HG03045 (cell line): ENCODE data around the gene KCNMA1.
"Not testable (repeated sequence)": the region's sequence is repeated elsewhere in the genome, so short reads cannot be mapped to it uniquely, and the experiment has no call there.

Experiments used
- ATAC-seq: cut with Tn5 transposase; IDR thresholded peaks from one replicate; pipeline ENCODE4 v1.9.1; 2021; ENCODE audit warnings: mild to moderate bottlenecking, moderate library complexity; ENCODE audit not compliant: unreplicated experiment

KCNMA1 gene

DNA sequence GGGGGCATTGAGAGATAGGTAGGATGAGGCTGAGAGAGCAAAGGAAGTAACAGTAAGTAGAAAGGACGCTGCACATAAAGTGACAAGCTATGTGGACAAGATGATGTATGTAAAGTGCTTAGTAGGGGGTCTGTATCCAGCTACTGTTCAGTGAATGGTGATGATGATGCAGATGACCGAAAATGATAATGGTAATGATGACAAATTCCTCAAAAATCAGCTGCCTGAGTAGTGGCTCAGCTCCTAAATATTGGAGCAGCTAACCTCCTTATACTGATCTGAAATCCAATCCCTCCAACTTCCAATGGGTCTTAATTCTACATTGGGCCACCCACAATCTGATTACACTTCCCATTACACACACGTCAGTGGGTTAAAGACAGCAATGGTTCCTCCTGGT, 27.1 kb upstream of the KCNMA1 start:
- ATAC-seq, result no peak

DNA sequence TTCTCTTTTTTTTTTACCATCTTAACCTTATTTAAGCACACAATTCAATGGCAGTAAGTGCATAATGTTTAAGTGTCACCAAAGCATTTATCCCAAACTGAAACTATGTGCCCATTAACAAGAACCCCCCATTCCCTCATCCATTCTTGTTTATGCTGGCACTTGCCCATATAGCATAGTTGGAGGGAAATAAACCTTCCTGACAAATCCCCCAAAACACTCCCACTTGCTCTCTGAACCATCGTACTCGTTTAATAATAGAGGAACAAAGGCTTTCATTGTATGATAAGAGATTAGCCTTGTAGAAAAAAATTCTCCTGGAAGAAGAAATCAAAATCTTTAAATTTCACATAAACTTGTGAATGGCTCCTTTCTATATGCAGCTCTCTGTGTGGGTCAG, 26.4 kb upstream of the KCNMA1 start:
- no peak for ATAC-seq

DNA sequence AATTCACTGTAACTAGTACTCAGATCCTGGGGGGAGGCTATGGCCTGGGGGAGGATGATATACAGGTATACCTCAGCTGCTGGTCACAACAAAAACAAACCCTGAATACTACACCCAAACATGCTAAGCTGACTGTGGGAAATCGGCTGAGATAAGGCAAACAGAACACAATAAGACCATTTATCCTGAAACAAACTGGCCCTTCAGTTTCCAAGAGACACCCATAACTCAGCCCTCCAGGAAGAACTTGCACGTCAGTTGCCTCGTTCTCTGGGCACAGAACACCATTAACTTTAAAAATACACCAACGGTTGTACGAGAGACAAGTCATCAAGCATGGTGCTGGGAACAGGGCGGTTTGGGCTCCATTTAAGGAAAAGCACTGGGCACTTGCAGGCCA, 24.1 kb upstream of the KCNMA1 start:
- ATAC-seq, result no peak

DNA sequence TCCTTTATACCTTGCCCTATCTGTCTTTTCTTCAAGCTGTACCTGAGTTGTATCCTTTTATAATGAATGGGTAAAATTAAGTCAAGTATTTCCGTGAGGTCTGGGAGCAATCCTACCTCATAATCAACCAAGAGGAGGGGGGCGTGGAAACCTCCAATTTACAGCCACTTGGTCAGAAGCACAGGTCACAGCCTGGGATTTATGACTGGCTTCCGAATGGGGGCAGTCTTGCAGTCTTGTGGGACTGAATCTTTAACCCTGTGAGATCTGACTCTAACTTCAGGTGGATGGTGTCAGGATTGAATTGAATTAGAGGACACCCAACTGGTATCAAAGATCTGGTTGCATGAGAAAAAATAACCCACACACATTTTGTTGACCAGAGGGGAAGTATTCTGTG, 23.5 kb upstream of the KCNMA1 start:
- no peak for ATAC-seq

- not testable (repeated sequence) for ATAC-seq
Measured at GRCh38 chr10:77659046-77659670, 21.6 kb upstream of the KCNMA1 start.

GRCh38 chr10:77653210-77653609, 15.6 kb upstream of the KCNMA1 start:
- no peak for ATAC-seq

GRCh38 chr10:77649333-77650331, 12.0 kb upstream of the KCNMA1 start:
- no peak for ATAC-seq

- no peak for ATAC-seq
Measured at GRCh38 chr10:77648472-77648871, 10.9 kb upstream of the KCNMA1 start.

DNA sequence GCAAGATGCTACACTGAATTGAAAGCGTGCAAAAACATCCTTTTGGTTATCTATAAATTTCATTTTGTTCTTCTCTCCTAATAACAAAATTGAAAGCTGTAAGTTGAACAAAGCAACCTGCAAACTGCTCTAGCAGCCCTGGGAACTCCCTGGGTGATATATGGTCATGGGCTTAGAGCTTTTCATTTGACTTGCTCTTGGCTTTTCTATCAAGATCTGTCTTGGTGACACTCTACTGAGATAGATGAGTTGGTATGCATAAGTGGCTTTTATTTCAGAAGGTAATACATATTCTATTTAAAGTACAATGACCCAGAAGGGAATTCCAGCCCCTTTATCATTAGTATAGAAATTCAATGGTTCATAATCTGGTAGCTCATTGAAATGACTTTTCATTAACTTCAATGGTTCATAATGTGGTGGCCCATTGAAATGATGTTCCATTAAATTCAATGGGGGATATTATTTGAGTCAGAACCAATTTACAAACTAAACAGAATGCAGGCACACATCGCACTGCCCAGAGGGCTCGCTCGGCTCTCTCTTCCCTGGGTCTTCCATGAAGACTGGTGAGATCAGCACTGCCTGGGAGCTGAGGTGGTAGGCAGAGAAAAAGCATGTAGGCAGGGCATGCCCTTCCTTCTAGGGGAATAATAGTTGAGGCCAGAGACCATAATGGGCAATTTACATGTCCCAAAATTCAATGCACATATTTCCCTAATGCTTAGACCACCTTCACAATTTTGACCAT, 10.1 kb upstream of the KCNMA1 start:
- ATAC-seq, result no peak

GRCh38 chr10:77644557-77645243, 7.1 kb upstream of the KCNMA1 start:
- ATAC-seq, result no peak

DNA sequence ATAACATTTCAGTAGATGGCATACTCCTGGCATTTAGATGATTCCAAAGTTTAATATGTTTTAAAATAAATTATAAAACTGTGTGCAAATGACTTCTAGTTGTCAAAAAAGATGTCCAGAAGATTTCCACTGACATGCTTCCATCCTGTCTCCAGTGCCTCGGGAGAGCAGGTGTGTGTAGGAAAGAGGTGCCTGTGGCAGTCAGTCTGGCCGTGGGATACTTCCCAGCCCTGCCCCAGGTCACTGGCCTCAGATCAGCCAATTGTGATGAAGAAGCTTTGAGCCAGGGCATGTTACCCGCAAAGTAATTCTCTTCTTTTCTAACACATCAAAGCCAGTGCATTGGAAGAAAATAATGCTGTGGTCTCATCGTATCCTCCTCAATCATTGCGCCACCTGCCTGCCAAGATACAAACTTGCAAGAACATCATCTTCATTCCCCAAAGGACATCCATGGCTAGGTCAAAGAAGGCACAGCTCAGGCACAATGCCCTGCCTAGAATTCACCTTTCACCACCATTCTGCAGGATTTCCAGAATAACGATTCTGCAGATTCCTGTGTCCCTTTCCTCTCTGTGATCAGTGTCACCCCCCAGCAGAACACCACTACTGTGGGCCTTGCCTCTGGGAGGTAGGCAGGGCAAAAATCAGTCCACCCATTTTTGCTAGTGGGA, 6.3 kb upstream of the KCNMA1 start:
- no peak for ATAC-seq

GRCh38 chr10:77641788-77642397, 4.3 kb upstream of the KCNMA1 start:
- ATAC-seq, result no peak

DNA sequence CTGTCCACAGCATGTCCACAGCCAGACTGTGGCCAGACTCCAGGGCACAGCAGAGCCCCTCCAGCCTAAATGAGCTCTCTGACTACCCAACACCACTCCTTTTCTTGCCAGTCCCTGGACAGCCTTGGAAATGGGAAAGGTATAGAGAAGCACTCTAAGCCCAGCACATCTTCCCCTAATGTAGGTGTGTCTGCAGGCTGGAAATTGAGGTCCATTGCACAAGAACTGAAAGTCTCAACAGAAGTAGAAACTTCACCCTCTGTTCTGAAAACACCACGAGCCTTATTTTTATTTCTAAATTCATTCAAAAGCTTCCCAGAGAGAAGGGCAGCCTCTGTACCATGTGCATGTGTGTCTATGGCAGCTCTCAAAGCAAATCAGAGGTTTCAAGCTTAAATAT, 3.7 kb upstream of the KCNMA1 start:
- ATAC-seq, result no peak

DNA sequence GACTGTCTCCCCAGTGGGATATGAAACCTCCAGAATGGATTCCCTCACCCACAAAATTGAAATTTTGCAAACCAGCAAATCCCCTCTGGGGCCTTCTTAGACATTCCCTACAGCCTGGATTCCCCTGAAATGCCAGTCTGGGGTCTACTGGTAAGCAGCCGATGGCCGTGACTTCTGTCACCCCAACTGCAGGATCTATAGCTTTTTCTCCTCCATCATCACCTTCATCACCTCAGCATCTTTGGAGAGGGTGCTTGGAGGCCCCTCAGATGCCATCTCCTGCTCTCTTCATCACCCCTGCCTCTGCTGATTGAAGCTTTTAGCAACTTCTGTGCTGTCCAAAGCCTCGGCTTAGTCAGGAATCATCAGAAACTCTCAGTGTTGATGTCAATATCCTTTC, 2.6 kb upstream of the KCNMA1 start:
- ATAC-seq, result no peak

DNA sequence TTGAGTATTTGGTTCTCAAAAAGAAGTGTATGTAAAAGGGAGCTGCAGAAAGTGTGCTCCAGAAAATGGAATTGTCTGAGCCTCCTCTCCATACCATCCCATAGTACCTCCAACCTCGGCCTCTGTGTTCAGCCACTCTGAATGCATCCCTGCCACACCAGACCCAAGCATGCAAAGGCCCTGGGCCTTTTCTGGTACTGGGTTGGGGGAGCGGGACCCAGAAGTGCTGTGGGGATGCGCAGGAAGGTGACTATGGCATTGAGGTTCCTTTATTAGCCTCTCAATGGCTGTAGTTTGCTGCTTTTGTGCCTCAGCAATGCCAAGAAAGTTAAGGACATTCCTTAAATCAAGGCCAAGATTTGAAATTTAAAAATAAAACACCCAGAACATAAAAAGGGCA, 2.1 kb upstream of the KCNMA1 start:
- ATAC-seq, result no peak

GRCh38 chr10:77638321-77639101, 903 bp upstream of the KCNMA1 start:
- no peak for ATAC-seq

GRCh38 chr10:77636967-77637531, 559 bp downstream of the KCNMA1 start:
- ATAC-seq, result no peak

DNA sequence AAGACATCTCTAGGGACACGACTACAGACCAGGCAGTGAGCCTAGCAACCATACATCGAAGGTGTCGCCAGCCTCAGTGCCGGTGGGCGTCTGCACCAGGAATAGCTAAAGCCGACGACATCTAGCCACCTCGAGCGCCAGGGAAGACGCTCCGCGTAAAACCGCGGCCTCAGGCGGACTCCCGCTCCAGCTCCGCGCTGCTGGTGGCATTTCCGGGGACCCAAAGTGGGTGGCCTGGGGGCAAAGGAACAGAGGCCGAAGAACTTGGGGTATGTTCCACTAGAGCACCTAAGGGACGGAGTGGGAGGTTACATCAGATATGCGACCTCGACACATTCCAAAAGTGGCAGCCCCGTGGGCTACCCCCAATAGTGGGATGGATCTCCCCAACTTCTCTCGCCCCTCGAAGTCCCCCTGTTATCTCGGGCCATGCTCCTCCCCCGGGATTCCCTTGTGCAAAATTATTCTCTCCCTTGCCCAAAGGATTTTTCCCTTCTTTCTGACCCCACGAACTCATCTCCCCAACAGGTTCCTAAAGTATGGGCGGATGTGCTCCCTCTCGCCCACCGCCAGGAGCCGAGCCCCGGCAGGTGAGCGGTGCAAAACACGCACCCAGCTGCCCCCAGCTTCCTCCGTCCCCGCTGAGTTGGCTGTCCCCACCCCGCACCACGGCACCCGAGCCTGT, 1.2 kb downstream of the KCNMA1 start:
- ATAC-seq, result no peak
